ENCODE measurements around the gene ELP2. TPM values are rescaled to one million over a fixed set of nuclear protein-coding genes. Genes with fewer than 3 reads are reported as not detected.

The ELP2 gene
- total RNA-seq, 2 donors from 2014 or later, result 49.7 to 80.4 TPM

DNA sequence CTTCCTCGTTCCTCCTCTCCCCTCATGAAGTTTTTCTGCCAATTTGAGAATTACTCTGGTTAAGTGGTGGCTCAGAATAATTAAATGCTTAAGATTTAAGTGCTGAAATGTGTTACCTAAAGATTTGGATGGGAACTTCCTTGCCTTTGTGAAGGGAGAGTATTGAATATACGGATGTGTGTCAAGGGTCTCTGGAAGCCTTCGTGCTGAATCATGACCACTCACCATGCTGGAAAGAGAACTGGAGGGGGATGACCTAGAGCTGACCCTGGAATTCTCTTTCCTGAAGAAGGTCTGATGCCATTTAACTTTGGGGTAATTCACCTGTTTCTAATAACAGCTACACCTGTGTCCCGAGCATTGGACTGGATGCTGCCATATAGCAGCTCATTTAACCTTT lies 59.8 kb downstream of the ELP2 start:
- Histone ChIP-seq H3K36me3 (no peaks in the 10 kb centered on the region), H3K27me3 (replicated peaks; ENCODE audit: insufficient read depth) (no peaks in the 10 kb centered on the region), H3K4me3 (no peak overlapping the region), H3K9me3 (no peaks in the 10 kb centered on the region), H3K4me1 (replicated peaks) (no peaks in the 10 kb centered on the region), H3K27ac (no peak overlapping the region)
- intact Hi-C loops (cut with DNase I), result loop anchor here (5.0 to 10.0 kb wide), 2 partner anchors 62 to 485 kb away; partner anchors contain the start of genes ELP2 and SLC39A6
- 79% methylated on average over 4 of the region's 4 CpGs for WGBS
- TF ChIP-seq POLR2A (IDR thresholded peaks at IDR 0.05) (no peak), POLR2AphosphoS5 (IDR thresholded peaks at IDR 0.05) (no peak)
- TF ChIP-seq, protein P1, sequence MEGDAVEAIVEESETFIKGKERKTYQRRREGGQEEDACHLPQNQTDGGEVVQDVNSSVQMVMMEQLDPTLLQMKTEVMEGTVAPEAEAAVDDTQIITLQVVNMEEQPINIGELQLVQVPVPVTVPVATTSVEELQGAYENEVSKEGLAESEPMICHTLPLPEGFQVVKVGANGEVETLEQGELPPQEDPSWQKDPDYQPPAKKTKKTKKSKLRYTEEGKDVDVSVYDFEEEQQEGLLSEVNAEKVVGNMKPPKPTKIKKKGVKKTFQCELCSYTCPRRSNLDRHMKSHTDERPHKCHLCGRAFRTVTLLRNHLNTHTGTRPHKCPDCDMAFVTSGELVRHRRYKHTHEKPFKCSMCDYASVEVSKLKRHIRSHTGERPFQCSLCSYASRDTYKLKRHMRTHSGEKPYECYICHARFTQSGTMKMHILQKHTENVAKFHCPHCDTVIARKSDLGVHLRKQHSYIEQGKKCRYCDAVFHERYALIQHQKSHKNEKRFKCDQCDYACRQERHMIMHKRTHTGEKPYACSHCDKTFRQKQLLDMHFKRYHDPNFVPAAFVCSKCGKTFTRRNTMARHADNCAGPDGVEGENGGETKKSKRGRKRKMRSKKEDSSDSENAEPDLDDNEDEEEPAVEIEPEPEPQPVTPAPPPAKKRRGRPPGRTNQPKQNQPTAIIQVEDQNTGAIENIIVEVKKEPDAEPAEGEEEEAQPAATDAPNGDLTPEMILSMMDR (IDR thresholded peaks at IDR 0.05), result no peak
- no peak for DNase-seq (ENCODE audit: low spot score)

DNA sequence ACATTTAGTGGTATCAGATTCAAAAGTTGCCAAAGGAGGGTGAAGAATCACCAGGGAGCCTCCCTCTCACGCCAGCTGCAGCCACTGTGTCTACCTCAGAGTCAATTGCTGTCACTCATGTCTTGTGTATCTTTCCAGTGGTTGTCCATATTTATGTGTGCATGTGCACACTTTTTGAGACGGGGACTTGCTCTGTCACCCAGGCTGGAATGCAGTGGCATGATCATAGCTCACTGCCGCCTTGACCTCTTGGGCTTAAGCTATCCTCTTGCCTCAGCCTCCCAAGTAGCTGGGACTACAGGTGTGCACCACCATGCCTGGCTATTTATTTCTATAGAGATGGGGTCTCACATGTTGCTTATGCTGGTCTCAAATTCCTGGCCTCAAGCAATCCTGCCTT lies 61.6 kb downstream of the ELP2 start:
- H3K9me3 ChIP-seq, result no peaks in the 10 kb centered on the region
- TF ChIP-seq, protein P1 (IDR thresholded peaks at IDR 0.05), result no peak
- no peak for TF ChIP-seq POLR2A (IDR thresholded peaks at IDR 0.05)
- 92% methylated on average over 3 of the region's 3 CpGs for WGBS
- H3K27ac ChIP-seq, result no peak overlapping the region
- no peaks in the 10 kb centered on the region for H3K36me3 ChIP-seq
- no peaks in the 10 kb centered on the region for H3K27me3 ChIP-seq (replicated peaks; ENCODE audit: insufficient read depth)
- DNase-seq (ENCODE audit: low spot score), result no peak
- intact Hi-C loops (cut with DNase I), result no loop called here
- H3K4me1 ChIP-seq (replicated peaks), result no peaks in the 10 kb centered on the region
- no peak overlapping the region for H3K4me3 ChIP-seq

DNA sequence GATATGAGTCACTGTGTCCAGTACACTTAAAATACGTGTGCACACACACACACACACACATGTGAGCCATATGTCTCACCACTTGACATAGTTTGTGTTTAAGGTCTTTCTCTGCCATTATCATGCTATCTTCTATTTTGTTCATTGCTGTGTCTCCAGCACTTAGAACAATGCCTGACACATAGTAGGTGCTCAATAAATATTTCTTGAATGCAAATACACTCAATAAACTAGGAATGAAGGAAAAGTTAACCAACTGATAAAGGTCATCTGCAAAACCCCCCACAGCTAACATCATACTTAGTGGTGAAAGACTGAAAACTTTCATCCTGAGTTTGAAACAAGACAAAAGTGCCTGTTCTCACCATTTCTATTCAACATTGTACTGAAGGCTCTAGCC lies 62.0 kb downstream of the ELP2 start:
- H3K4me3 ChIP-seq, result no peak overlapping the region
- no peaks in the 10 kb centered on the region for H3K27me3 ChIP-seq (replicated peaks; ENCODE audit: insufficient read depth)
- WGBS, result 90% methylated on average over 1 of the region's 1 CpG
- no peak for DNase-seq (ENCODE audit: low spot score)
- no peaks in the 10 kb centered on the region for H3K4me1 ChIP-seq (replicated peaks)
- intact Hi-C loops (cut with DNase I), result no loop called here
- no peak overlapping the region for H3K27ac ChIP-seq
- no peaks in the 10 kb centered on the region for H3K36me3 ChIP-seq
- TF ChIP-seq POLR2AphosphoS5 (IDR thresholded peaks at IDR 0.05) (no peak), POLR2A (IDR thresholded peaks at IDR 0.05) (no peak)
- TF ChIP-seq, protein P1 (IDR thresholded peaks at IDR 0.05), result no peak
- no peaks in the 10 kb centered on the region for H3K9me3 ChIP-seq

DNA sequence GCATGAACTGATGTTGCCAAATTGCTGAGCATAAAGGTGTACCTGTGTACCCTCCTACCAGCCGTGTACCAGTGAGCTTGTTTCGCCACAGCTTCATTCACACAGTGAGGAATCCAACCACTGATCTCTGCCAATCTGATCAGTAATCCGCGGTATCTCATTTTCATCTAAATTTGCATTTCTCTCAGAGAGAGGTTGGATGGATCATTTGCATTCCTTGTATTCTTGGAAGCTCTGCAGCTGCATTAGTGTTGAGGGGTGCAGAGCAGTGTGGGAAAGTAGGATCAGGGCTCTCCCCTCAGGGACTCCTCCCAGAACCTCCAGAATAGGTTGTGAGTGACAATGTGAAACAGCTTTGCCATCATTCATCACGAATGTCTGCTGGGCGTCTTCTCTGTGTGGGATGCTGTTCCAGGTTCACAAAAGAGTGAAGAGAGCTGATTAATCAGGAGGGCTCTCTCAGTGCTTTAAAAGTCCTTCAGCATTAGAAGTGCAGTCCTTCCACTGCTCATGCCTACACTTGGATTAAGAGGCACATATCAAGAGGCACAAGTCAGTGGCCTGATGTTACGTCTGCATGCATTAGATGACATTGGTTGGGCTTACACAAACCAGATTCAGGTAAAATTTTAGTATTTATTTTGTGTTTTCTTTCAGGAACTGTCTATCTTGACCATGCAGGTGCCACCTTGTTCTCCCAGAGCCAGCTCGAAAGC lies 65.1 kb downstream of the ELP2 start:
- Histone ChIP-seq H3K27me3 (replicated peaks; ENCODE audit: insufficient read depth) (no peaks in the 10 kb centered on the region), H3K27ac (no peak overlapping the region), H3K4me1 (replicated peaks) (no peaks in the 10 kb centered on the region), H3K36me3 (no peaks in the 10 kb centered on the region), H3K9me3 (no peaks in the 10 kb centered on the region), H3K4me3 (no peak overlapping the region)
- intact Hi-C loops (cut with DNase I), result no loop called here
- WGBS, result 79% methylated on average over 8 of the region's 8 CpGs
- TF ChIP-seq POLR2A (IDR thresholded peaks at IDR 0.05) (no peak), POLR2AphosphoS5 (IDR thresholded peaks at IDR 0.05) (no peak)
- TF ChIP-seq, protein P1 (IDR thresholded peaks at IDR 0.05), result no peak
- no peak for DNase-seq (ENCODE audit: low spot score)
